ENCODE data around the gene DOK7. TPM values are rescaled to one million over a fixed set of nuclear protein-coding genes. Genes with fewer than 3 reads are reported as not detected.

Gene DOK7
- polyA plus RNA-seq (ENCODE audit: insufficient read length in 4 of 4), result 1 to 10 TPM; 1.6 to 3.5 (median 2.6) TPM

DNA sequence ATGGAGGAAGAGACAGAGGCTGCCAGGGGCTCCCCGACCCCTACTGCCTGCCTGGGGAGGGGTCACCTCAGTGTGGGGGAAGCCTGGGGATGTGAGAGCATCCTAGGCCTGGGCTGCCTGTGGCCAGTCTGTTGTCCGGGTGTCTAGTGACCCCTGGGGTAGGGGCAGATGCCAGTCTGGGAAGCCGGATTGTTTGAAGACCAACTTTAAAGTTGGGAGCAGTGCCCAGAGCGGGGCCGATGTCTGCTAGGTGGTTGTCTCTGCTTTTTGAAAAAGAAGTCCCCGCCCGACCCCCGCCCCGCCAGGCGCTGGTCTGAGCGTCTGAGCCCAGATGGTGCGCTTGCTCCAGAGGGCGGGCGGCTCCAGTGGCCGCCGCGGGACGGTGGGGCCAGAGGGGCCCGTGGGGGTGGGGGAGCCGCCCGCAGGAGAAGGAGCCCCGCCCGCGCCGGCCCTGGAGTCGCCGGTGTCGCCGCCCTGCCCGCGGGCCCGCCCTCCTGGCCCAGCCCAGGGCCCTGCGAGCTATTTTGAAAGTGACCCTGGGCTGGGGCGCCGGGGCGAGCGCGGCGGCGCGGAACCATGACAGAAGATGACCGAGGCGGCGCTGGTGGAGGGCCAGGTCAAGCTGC lies at the start of gene DOK7:
TSS of gene DOK7 (plus strand) at position 517 of the 626 bp plus-strand sequence. CDS start at position 587, 70 bp downstream.
- no peak for DNase-seq (ENCODE audit: low read depth in 4 of 4, low spot score in 3 of 4)

DNA sequence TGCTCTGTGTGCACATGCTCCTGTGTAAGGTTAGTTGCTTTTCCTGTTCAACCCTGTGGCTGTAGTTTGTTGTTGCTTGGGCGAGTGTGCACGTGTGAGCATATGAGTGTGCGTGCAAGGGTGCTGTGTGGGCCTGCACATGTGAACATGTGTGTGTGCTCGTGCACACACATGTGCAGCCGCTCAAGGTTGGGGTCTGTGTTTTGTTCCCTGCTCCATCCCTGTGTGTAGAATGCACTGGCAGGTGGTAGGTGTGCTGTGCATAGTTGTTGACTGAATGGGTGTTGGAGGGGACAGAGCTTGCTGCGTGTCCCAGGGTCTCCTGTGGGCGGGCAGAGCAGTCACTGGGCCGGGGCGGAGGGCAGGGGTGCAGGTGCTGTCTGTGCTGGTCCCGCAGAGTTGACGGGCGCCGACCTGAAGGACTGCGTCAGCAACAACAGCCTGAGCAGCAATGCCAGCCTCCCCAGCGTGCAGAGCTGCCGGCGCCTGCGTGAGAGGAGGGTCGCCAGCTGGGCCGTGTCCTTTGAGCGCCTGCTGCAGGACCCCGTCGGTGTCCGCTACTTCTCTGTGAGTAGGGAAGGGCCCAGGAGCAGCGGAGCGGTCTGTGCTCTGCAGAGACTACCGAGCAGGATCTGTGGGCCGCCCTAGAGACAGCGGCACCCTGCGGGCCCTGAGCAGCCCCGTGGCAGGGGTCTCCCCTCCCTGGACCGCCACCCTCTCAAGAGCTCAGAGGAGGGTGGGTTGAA lies 49.3 kb upstream of the DOK7 start:
- DNase-seq (ENCODE audit: low read depth in 4 of 4, low spot score in 3 of 4), result no peak

- DNase-seq (ENCODE audit: low read depth in 4 of 4, low spot score in 3 of 4), result no peak
These were observed 48.5 kb upstream of the DOK7 start for GRCh38 chr4:3414421-3415279.

DNA sequence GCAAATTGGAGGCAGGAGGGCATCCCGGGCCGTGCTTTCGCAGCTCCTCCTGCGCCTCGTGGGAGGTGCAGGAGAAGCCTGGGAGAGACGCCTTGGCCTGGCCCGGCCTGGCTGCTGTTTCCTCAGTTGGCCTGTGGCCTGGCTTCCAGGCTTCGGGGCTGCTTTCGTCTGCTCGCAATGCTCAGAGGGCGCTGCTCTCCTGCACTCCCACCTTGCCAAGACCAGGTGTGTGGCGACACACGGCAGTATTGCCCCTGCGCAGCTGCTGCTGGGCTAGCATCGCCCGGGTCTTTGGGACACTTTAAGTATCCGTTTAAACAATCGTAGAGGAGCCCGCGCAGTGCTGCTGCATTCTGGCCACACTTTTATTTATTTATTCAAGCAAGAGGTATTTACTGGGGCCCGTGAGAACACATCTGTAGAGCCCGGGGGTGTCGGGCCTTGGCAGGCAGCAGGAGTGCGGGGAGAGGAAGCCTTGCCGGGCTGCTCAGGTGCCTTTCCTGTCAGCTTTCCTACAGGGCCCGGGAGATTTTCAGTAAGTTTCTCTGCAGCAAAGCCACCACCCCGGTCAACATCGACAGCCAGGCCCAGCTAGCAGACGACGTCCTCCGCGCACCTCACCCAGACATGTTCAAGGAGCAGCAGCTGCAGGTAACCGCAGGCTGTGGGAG lies 47.5 kb upstream of the DOK7 start:
- DNase-seq (ENCODE audit: low read depth in 4 of 4, low spot score in 3 of 4), result no peak

DNA sequence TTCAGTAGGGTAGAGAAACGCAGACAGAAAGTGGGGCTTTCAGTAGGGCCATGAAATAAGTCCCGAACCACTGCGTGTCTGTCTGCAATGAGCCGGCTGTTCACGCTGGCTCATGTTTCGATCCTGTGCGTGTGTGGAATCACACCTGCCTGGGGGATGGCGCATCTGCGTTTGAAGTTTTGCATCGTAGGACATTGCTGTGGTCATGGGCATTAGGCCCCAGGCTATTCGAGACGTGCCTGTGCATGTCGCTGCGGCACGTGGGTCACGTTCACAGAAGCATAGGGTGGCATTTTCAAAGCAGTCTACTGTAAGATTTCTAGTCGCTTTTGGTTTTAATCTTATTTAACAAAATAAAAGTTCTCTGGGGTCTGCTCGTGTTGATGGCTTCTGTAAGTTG lies 46.8 kb upstream of the DOK7 start:
- no peak for DNase-seq (ENCODE audit: low read depth in 4 of 4, low spot score in 3 of 4)

GRCh38 chr4:3416821-3417221 lies 46.3 kb upstream of the DOK7 start:
- DNase-seq (ENCODE audit: low read depth in 4 of 4, low spot score in 3 of 4), result no peak

DNA sequence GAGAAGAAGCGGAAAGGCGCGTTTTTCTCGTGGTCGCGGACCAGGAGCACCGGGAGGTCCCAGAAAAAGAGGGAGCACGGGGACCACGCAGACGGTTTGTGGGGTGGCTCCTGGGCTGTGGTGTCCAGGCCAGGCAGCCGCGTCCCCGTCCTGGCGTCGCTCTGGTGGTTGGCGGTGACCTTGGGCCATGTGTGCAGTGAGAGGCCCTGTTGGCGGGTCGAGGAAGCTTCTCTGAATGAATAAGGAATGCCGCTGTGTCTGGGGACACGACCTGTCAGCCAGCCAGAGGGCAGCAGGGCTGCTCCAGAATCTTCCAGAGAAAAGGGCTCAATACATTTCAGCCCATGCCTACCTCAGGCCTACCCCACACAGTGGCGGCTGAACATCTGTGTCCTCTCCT lies 45.7 kb upstream of the DOK7 start:
- DNase-seq (ENCODE audit: low read depth in 4 of 4, low spot score in 3 of 4), result no peak

GRCh38 chr4:3418029-3418762 lies 44.9 kb upstream of the DOK7 start:
- no peak for DNase-seq (ENCODE audit: low read depth in 4 of 4, low spot score in 3 of 4)

- no peak for DNase-seq (ENCODE audit: low read depth in 4 of 4, low spot score in 3 of 4)
These were observed 43.1 kb upstream of the DOK7 start for GRCh38 chr4:3419836-3420605.

- DNase-seq (ENCODE audit: low read depth in 4 of 4, low spot score in 3 of 4), result no peak
These were observed 42.5 kb upstream of the DOK7 start for GRCh38 chr4:3420606-3420955.

- DNase-seq (ENCODE audit: low read depth in 4 of 4, low spot score in 3 of 4), result no peak
These were observed 42.1 kb upstream of the DOK7 start for GRCh38 chr4:3420956-3421355.

GRCh38 chr4:3421470-3421869 lies 41.6 kb upstream of the DOK7 start:
- no peak for DNase-seq (ENCODE audit: low read depth in 4 of 4, low spot score in 3 of 4)

DNA sequence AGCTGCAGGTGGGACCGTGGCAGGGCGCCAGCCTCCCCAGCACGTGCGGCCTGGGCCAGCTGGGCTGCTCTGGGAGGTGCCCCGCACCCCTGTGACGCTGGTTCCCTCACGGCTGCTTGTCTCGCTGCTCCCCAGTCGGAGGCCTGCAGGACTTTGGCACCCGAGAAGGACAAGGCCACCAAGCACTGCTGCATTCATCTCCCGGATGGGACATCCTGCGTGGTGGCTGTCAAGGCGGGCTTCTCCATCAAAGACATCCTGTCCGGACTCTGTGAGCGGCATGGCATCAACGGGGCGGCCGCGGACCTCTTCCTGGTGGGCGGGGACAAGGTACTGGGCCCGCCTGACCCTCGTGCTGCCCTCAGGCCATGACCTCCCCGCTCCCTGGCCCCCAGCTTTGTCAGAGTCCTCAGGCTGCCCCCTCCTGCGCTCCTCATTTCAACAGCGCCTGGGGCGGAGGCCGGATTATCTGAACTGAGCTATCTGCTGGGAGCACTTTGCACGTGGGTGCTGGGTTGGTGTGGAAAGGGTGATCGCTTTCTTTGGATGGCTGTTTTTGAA lies 40.8 kb upstream of the DOK7 start:
- no peak for DNase-seq (ENCODE audit: low read depth in 4 of 4, low spot score in 3 of 4)

- DNase-seq (ENCODE audit: low read depth in 4 of 4, low spot score in 3 of 4), result no peak
These were observed 40.3 kb upstream of the DOK7 start for GRCh38 chr4:3422808-3423297.

DNA sequence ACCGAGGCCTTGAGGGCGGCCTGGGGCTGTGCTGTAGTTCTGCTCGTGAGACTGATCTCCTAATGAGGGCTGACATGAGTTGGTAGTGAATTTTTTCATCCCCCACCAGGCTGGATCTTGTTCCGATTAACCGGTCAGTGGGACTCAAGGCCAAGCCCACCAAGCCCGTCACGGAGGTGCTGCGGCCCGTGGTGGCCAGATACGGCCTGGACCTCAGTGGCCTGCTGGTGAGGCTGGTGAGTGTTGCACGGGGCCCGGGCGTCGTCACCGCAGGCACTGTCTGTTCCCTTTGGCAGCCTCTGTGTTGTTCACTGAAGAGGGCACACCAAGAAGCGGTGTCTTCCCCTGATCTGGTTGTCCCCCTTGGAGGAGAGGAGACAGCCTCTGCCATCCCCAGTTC lies 39.7 kb upstream of the DOK7 start:
- no peak for DNase-seq (ENCODE audit: low read depth in 4 of 4, low spot score in 3 of 4)

- DNase-seq (ENCODE audit: low read depth in 4 of 4, low spot score in 3 of 4), result no peak
These were observed 39.2 kb upstream of the DOK7 start for GRCh38 chr4:3423952-3424351.

DNA sequence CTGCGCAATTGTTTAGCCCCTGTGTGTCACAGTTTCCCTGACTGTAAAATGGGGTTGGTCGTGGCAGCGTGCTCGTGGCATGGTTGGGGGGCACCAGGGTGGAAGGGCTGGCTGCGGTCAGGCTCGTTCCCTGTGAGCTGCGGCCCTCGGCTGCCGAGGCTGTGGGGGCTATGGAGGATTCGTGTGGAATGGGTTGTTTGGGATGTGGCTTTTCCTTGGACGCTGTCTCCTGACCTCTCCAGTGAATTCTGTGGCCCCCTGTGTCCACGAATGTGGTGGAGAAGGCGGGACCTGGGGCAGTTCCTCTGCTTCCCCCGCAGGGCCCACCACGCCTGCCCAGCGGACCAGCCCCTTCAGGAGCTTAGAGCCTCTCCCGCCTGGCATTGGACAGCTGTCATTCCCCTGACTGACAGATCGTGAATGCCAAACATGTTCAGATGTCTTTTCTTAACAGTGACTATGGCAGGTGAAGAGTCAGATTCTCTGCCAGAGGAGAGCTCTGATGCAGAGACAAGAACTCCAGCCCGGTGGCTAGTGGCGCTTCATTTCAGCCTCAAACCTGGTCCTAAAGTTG lies 38.5 kb upstream of the DOK7 start:
- no peak for DNase-seq (ENCODE audit: low read depth in 4 of 4, low spot score in 3 of 4)

DNA sequence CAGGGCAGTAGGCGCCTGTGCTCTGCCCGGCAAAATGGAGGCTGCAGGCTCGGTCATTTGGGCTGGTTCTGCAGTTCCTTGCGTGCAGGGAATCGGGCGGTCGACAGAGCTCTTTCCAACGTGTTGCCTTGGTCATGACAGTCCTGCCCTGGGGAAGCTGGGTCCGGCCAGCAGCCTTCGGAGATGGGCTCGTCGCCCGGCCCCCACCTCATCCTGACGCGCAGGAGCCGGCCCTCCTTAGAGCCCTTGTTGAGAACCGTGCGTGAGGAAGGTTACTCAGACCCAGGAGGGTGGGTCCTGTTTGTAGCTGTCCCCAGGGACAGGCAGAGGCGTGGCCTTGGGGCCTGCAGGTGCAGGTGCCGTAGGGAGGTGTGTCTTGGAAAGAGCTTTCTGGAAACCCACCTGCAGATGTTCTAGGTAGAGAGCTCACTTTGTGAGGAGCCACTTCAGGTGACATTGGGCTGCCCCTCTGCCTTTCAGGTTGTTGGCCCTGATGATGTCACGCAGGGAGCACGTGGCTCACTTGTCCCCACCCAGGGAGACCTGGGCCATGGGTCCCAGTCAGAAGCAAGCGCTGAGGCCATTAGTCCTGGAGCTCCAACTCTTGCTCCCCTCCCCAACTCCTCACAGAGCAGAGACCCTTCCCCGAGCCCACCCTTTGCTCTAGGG lies 36.5 kb upstream of the DOK7 start:
- DNase-seq (ENCODE audit: low read depth in 4 of 4, low spot score in 3 of 4), result no peak
